ENCODE results near the gene LRRC46. TPM values are rescaled to one million over a fixed set of nuclear protein-coding genes. Genes with fewer than 3 reads are reported as not detected.

The LRRC46 gene
- total RNA-seq, 1 donor from 2014 or later: 2.8 TPM

GRCh38 chr17:47857551-47858455 is 26.3 kb downstream of the LRRC46 start:
- Mint-ChIP-seq H3K27ac (no peak overlapping the region), H3K4me1 (ENCODE audit: unreplicated experiment) (no peaks in the 10 kb centered on the region), H3K9me3 (no peaks in the 10 kb centered on the region), H3K27me3 (peaks cover 72% of the 10 kb centered on the region), H3K36me3 (no peaks in the 10 kb centered on the region), H3K4me3 (no peak overlapping the region)
- no peak for DNase-seq (ENCODE audit: extremely low spot score, unreplicated experiment)
- TF ChIP-seq CTCF (conservative IDR thresholded peaks at IDR 0.05): no peak

- H3K4me3 Mint-ChIP-seq: no peak overlapping the region
- H3K36me3 Mint-ChIP-seq: no peaks in the 10 kb centered on the region
- no peak overlapping the region for H3K27ac Mint-ChIP-seq
- DNase-seq (ENCODE audit: extremely low spot score, unreplicated experiment): no peak
- peaks cover 55% of the 10 kb centered on the region for H3K27me3 Mint-ChIP-seq
- TF ChIP-seq CTCF (conservative IDR thresholded peaks at IDR 0.05): no peak
- peaks cover 6% of the 10 kb centered on the region for H3K4me1 Mint-ChIP-seq (ENCODE audit: unreplicated experiment)
- H3K9me3 Mint-ChIP-seq: peaks cover 4% of the 10 kb centered on the region
Measured at GRCh38 chr17:47860386-47860785, 28.9 kb downstream of the LRRC46 start.

- H3K36me3 Mint-ChIP-seq: no peaks in the 10 kb centered on the region
- H3K9me3 Mint-ChIP-seq: peaks cover 4% of the 10 kb centered on the region
- H3K27me3 Mint-ChIP-seq: peaks cover 55% of the 10 kb centered on the region
- DNase-seq (ENCODE audit: extremely low spot score, unreplicated experiment): no peak
- H3K4me1 Mint-ChIP-seq (ENCODE audit: unreplicated experiment): peaks cover 6% of the 10 kb centered on the region
- H3K4me3 Mint-ChIP-seq: peak overlapping the region; percentile 56
- H3K27ac Mint-ChIP-seq: peak overlapping the region; percentile 89
- TF ChIP-seq CTCF (conservative IDR thresholded peaks at IDR 0.05): no peak
Measured at GRCh38 chr17:47862621-47863440, 31.4 kb downstream of the LRRC46 start.

GRCh38 chr17:47864791-47865216 is 33.3 kb downstream of the LRRC46 start:
- H3K27ac Mint-ChIP-seq: peak overlapping the region; percentile 83
- H3K4me1 Mint-ChIP-seq (ENCODE audit: unreplicated experiment): peaks cover 8% of the 10 kb centered on the region
- DNase-seq (ENCODE audit: extremely low spot score, unreplicated experiment): no peak
- peak overlapping the region; percentile 47 for H3K4me3 Mint-ChIP-seq
- no peak for TF ChIP-seq CTCF (conservative IDR thresholded peaks at IDR 0.05)
- peaks cover 4% of the 10 kb centered on the region for H3K9me3 Mint-ChIP-seq
- H3K36me3 Mint-ChIP-seq: no peaks in the 10 kb centered on the region
- H3K27me3 Mint-ChIP-seq: peaks cover 50% of the 10 kb centered on the region

GRCh38 chr17:47866941-47867340 is 35.5 kb downstream of the LRRC46 start:
- DNase-seq (ENCODE audit: extremely low spot score, unreplicated experiment): no peak
- no peak overlapping the region for H3K4me3 Mint-ChIP-seq
- H3K36me3 Mint-ChIP-seq: no peaks in the 10 kb centered on the region
- peak overlapping the region; percentile 72 for H3K27ac Mint-ChIP-seq
- no peak for TF ChIP-seq CTCF (conservative IDR thresholded peaks at IDR 0.05)
- peaks cover 64% of the 10 kb centered on the region for H3K27me3 Mint-ChIP-seq
- peaks cover 14% of the 10 kb centered on the region for H3K4me1 Mint-ChIP-seq (ENCODE audit: unreplicated experiment)
- H3K9me3 Mint-ChIP-seq: peaks cover 4% of the 10 kb centered on the region
